ENCODE data around the gene PRPF19.
A peak's percentile ranks its signal among the peaks of the same experiment; 100 is the strongest.

PRPF19 gene

GRCh38 chr11:60937144-60937527 is 30.8 kb upstream of the PRPF19 start:
- DNase-seq = no peak

DNA sequence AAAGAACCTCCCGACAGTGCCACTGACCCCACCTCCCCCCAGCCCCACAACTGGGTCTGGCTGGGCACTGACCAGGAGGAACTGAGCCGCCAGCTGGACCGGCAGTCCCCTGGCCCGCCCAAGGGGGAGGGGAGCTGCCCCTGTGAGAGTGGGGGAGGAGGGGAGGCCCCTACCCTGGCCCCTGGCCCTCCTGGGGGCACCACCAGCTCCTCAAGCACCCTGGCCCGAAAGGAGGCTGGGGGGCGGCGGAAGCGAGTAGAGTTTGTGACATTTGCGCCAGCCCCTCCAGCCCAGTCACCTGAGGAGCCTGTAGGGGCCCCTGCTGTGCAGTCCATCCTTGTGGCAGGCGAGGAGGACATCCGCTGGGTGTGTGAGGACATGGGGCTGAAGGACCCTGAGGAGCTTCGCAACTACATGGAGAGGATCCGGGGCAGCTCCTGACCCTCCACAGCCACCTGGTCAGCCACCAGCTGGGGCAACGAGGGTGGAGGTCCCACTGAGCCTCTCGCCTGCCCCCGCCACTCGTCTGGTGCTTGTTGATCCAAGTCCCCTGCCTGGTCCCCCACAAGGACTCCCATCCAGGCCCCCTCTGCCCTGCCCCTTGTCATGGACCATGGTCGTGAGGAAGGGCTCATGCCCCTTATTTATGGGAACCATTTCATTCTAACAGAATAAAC is 30.2 kb upstream of the PRPF19 start:
- no peak for DNase-seq

GRCh38 chr11:60935676-60936442 is 29.5 kb upstream of the PRPF19 start:
- no peak for DNase-seq

- no peak for DNase-seq
These were observed 28.6 kb upstream of the PRPF19 start for GRCh38 chr11:60934790-60935605.

GRCh38 chr11:60934124-60934789 is 27.9 kb upstream of the PRPF19 start:
- no peak for DNase-seq

DNA sequence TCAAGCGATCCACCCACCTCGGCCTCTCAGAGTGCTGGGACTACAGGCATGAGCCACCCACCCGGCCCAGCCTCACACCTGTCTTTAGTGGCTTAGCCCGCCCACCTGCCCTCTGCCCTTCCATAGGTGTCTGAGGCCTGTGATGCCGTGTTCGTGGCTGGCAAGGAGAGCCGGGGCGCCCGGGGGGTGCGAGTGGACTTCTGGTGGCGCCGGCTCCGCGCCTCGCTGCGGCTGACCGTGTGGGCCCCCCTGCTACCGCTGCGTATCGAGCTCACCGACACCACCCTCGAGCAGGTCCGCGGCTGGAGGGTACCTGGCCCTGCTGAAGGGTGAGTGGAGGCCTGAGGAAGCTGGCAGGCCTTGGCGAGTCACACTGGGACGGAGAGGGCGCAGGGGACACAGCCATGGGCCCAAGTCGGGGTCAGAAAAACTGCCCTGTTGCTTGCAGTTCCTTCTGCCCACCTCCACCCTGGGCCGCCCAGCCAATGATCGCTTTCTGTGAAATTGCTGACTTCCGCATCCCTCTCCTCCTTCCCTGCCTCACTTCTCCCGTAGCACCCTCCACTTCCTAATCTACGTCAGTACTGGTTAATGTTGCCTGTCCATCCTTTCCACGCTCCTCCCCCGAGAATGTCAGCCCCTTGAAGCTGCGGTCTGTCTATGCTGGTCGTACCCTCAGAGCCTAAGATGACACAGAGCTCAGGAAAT is 27.2 kb upstream of the PRPF19 start:
- DNase-seq = no peak

DNA sequence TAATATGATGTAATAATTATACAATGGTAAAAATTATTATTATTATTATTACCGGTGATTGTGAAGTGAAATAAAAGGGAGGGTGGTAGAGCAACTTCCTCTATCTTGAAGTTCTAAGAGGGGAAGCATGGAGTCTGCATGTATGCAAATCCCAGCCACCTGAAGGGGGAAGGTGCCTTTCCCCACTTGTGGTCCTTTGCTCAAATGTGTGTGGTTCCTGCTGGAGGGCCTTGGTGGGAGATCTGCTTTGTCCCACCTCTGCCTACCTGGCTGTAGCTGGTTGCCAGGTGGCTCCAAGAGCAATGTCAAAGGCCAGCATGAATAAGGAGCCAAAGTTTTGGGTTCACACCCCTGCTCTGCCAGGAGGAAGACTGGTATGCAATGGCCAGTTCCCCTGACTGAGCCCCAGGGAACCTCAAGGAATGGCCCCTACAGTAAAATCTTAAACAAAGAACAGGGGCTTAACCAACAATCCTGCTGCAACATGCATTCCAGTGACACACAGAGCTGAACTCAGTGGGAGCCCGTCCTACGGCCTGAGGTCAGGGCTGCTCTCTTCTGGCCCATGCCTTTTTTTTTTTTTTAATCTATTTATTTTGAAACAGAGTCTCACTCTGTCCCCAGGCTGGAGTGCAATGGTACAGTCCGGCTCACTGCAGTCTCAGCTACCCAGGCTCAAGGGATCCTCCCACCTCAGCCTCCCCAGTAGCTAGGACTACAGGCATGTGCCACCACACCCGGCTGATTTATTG is 26.4 kb upstream of the PRPF19 start:
- no peak for DNase-seq

DNA sequence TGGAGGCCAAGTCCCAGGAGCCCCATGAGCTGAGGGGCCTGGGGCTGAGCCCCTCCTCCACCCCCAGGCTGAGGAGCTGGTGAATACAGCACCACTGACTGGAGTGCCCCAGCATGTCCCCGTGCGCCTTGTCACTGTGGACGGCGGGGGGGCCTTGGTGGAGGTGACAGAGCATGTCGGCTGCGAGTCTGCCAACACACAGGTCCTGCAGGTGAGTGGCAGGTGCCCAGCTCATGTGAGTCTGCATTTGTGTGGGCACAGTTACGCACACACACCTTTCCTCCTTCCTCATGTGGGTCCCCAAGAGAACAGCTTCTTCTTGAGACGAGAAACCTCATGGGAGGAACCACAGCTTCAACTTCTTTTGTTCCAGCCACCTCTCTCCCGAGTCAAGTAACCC is 25.5 kb upstream of the PRPF19 start:
- DNase-seq = no peak

- no peak for DNase-seq
These were observed 24.0 kb upstream of the PRPF19 start for GRCh38 chr11:60930394-60930793.

DNA sequence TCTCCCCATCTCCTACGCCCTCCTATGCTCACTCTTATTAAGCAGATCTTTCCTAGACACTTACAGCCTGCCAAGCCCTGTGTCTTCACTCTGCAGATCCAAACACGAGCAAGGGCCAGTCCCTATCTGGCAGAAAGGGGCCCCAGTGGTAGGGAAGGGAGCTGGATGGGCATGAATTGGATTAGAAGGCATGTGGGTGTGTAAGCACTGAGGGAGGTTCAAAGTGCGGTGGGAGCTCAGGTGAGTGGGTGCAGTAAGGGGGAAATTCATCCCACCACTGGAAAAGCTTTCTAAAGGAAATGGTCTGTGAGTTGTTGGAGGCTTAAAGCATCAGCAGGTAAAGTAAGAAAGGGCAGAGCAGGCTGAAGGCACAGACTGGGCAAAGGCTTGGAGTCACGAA is 23.4 kb upstream of the PRPF19 start:
- no peak for DNase-seq

- DNase-seq = no peak
These were observed 22.2 kb upstream of the PRPF19 start for GRCh38 chr11:60928563-60929001.

DNA sequence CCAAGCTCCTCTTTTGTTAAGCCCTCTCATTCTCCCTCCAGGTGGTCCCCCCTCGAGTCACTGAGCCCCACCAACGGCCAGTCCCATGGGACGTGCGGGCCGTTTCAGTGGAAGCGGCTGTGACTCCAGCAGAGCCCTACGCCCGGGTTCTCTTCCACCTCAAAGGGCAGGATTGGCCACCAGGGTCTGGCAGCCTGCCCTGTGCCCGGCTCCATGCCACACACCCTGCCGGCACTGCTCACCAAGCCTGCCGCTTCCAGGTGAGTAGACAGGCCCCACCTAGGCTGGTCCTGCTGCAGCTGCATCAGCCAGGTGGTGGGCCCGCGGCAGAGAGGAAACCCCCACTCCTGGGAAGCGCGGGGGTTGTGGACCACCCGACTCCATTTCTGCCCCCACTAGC is 21.2 kb upstream of the PRPF19 start:
- no peak for DNase-seq

DNA sequence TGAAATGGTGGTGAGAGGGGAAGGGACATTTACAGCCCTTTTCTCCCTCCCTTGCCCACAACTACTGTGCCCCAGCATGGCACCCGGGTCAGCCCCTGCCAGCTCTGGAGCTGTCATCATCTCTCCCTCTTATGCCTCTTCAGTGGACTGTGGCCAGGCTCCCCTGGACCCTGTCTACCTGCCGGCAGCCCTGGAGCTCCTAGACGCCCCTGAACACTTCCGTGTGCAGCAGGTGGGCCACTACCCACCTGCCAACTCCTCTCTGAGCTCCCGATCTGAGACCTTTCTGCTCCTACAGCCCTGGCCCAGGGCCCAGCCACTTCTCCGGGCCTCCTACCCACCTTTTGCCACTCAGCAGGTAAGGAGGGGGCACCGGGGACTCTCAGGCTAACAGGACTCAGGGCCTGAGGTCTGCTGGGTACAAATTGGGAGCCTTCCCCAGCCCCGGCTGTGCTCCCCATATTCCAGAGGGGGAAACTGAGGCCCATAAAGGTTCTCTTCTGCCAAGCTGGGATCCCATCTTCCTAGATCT is 20.7 kb upstream of the PRPF19 start:
- DNase-seq = no peak

GRCh38 chr11:60926500-60926899 is 20.1 kb upstream of the PRPF19 start:
- no peak for DNase-seq

- DNase-seq = no peak
These were observed 19.5 kb upstream of the PRPF19 start for GRCh38 chr11:60925868-60926267.

GRCh38 chr11:60924906-60925853 is 18.8 kb upstream of the PRPF19 start:
- DNase-seq = no peak

- peak; percentile 32 for DNase-seq
These were observed 17.9 kb upstream of the PRPF19 start, which contains the start of gene TMEM132A for GRCh38 chr11:60924110-60924905. Gene TMEM132A, plus strand, starts transcription at chr11:60924460. Its CDS starts 174 bp downstream, at chr11:60924634.

DNA sequence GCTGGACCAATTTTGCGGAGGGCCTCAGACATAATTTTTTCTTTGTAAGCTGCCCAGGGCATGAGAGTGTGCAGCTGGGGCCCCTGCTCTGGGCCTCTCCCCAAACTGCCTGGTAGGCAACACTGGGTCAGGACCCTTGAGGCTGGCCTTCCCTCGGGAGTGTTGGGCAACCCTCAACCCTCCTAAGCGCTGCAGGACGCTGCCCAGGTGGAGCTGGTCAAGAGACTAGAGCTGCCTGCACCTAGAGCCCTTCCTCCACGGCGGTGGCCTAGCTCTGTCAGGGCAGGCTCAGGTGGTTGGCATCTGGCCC is 17.4 kb upstream of the PRPF19 start:
- no peak for DNase-seq

DNA sequence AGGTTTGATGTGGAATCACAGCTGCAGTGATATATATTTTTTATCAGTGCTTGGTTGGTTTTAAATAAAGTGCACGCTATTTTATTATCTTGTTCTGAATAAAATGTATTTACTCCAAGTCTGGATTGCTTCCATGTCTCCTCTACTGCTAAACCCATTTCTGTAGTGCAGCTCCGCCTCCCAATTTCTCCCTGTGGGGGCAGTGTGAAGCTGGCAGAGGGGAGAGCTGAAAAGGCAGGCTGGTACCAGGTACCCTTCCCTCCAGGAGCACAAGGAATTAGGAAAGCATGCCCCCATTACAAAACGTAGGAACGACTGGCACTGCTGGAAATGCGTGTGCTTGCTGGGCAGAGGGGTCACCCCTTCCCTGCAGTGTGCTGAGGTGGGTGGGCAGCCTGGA is 16.9 kb upstream of the PRPF19 start:
- no peak for DNase-seq

Data from activated CD4-positive, alpha-beta T cell treated with anti-CD3 and anti-CD28 coated beads for 48 hours (primary cell).